H1 (cell line): ENCODE data around the gene ASS1. TPM values are rescaled to one million over a fixed set of nuclear protein-coding genes. Genes with fewer than 3 reads are reported as not detected.

ENCODE experiments used
- CTCF ChIA-PET: fragments of 300-600 bp; sonication (Branson Sonifier 250); formaldehyde crosslinking; loops from one replicate; lab custom pipeline; 2021; ENCODE audit not compliant: partially characterized antibody; lab: Charles Lee
- POLR2A ChIA-PET: fragments of 300-600 bp; sonication (Branson Sonifier 250); formaldehyde crosslinking; loops from one replicate; lab custom pipeline; 2021; ENCODE audit warnings: inconsistent platforms; ENCODE audit not compliant: partially characterized antibody; lab: Charles Lee
- DNase-seq, 2 experiments: peaks; one replicate each; pipeline versions ENCODE4 v3.0.0 to v3.0.0-alpha.2; 2010 to 2022; ENCODE audit warnings: low spot score in 2 of 2, low read depth in 1 of 2, mixed read lengths in 1 of 2
- FAIRE-seq: peaks from 2 replicates; lab custom pipeline; 2011; peaks lifted over from hg19 to GRCh38; lab: Jason Lieb, UNC
- H2AFZ ChIP-seq: 2 replicates; pipeline ENCODE4 v1.8.1; 2012; ENCODE audit warnings: low read length, inconsistent platforms
- H2AK5ac ChIP-seq: 2 replicates; pipeline ENCODE4 v1.6.1; 2013; ENCODE audit warnings: low read depth, low read length
- H2BK120ac ChIP-seq: replicated peaks from 2 replicates; pipeline ENCODE3; 2013; ENCODE audit warnings: low read depth, low read length, inconsistent platforms
- H2BK12ac ChIP-seq: 2 replicates; pipeline ENCODE4 v1.6.1; 2013; ENCODE audit warnings: low read depth, low read length
- H2BK15ac ChIP-seq: 2 replicates; pipeline ENCODE4 v1.6.1; 2013; ENCODE audit warnings: low read length
- H2BK20ac ChIP-seq: 2 replicates; pipeline ENCODE4 v1.6.1; 2013; ENCODE audit warnings: low read length
- H2BK5ac ChIP-seq: 2 replicates; pipeline ENCODE4 v1.6.1; 2013; ENCODE audit warnings: low read depth, low read length
- H3K14ac ChIP-seq: 2 replicates; pipeline ENCODE4 v1.6.1; 2013; ENCODE audit warnings: inconsistent platforms; ENCODE audit not compliant: insufficient read length
- H3K18ac ChIP-seq: 2 replicates; pipeline ENCODE4 v1.6.1; 2013; ENCODE audit warnings: low read length; ENCODE audit errors: extremely low read depth
- H3K23ac ChIP-seq: 2 replicates; pipeline ENCODE4 v1.6.1; 2013; ENCODE audit warnings: inconsistent platforms; ENCODE audit not compliant: insufficient read length
- H3K23me2 ChIP-seq: 2 replicates; pipeline ENCODE4 v1.6.1; 2013; ENCODE audit warnings: low read depth, low read length
- H3K27ac ChIP-seq: 2 replicates; pipeline ENCODE4 v1.6.1; 2011; ENCODE audit warnings: low read depth, low read length, inconsistent platforms
- H3K27me3 ChIP-seq, 4 experiments: replicated peaks in 1 of 4; 1 replicate in 1 of 4; 2 replicates in 3 of 4; pipeline versions ENCODE4 v1.6.1 to v1.8.1; 2011 to 2013; ENCODE audit warnings: low read length in 3 of 4, mild to moderate bottlenecking in 3 of 4, inconsistent platforms in 2 of 4, mixed read lengths in 2 of 4, moderate library complexity in 1 of 4; ENCODE audit not compliant: control insufficient read depth in 3 of 4, insufficient read depth in 3 of 4; ENCODE audit errors: extremely low read depth in 1 of 4
- H3K36me3 ChIP-seq, 4 experiments: 2 replicates each; pipeline versions ENCODE4 v1.6.1 to v1.8.1; 2011 to 2013; ENCODE audit warnings: mild to moderate bottlenecking in 4 of 4, low read length in 3 of 4, moderate library complexity in 2 of 4, control low read depth in 1 of 4, inconsistent platforms in 1 of 4; ENCODE audit not compliant: insufficient read depth in 4 of 4, control insufficient read depth in 2 of 4
- H3K4ac ChIP-seq: replicated peaks from 2 replicates; pipeline ENCODE3; 2013; ENCODE audit warnings: low read length, low read depth, mixed read lengths, inconsistent platforms; ENCODE audit not compliant: insufficient read length
- H3K4me1 ChIP-seq, 4 experiments: replicated peaks in 1 of 4; 1 replicate in 1 of 4; 2 replicates in 3 of 4; pipeline versions ENCODE4 v1.6.1 to v1.8.1; 2011 to 2013; ENCODE audit warnings: low read length in 3 of 4, inconsistent platforms in 2 of 4, mixed read lengths in 1 of 4; ENCODE audit not compliant: insufficient read depth in 4 of 4, control insufficient read depth in 3 of 4
- H3K4me2 ChIP-seq, 2 experiments: 2 replicates each; pipeline versions ENCODE4 v1.6.1 to v1.8.1; 2011 to 2013; ENCODE audit warnings: low read depth in 2 of 2, low read length in 2 of 2, control low read depth in 1 of 2, inconsistent platforms in 1 of 2, mild to moderate bottlenecking in 1 of 2; ENCODE audit not compliant: insufficient read depth in 1 of 2
- H3K4me3 ChIP-seq, 4 experiments: fragments of 200-600, 300-600 bp in 1 of 4; sonication (generic), shearing (Covaris generic), sonication (Bioruptor Twin) in 1 of 4; 2 replicates each; pipeline versions ENCODE4 v1.5.1 to v1.8.1; 2011 to 2016; ENCODE audit warnings: low read length in 4 of 4, low read depth in 3 of 4, control low read depth in 2 of 4, inconsistent platforms in 2 of 4, mild to moderate bottlenecking in 2 of 4, mixed read lengths in 1 of 4, moderate library complexity in 1 of 4; ENCODE audit not compliant: insufficient read depth in 2 of 4; ENCODE audit errors: extremely low read depth in 1 of 4
- H3K56ac ChIP-seq: replicated peaks from 2 replicates; pipeline ENCODE3; 2013; ENCODE audit warnings: low read depth, mild to moderate bottlenecking, mixed read lengths, low read length, inconsistent platforms; ENCODE audit not compliant: insufficient read length
- H3K79me1 ChIP-seq: 2 replicates; pipeline ENCODE4 v1.6.1; 2013; ENCODE audit warnings: low read depth, low read length, control low read depth
- H3K79me2 ChIP-seq, 2 experiments: 2 replicates each; pipeline versions ENCODE4 v1.6.1 to v1.8.1; 2012 to 2013; ENCODE audit warnings: low read length in 2 of 2, mild to moderate bottlenecking in 2 of 2, inconsistent platforms in 1 of 2; ENCODE audit not compliant: insufficient read depth in 2 of 2, control insufficient read depth in 1 of 2
- H3K9ac ChIP-seq, 4 experiments: replicated peaks in 1 of 4; 1 replicate in 1 of 4; 2 replicates in 3 of 4; pipeline versions ENCODE4 v1.6.1 to v1.8.1; 2011 to 2013; ENCODE audit warnings: low read depth in 3 of 4, low read length in 3 of 4, control low read depth in 2 of 4, mild to moderate bottlenecking in 2 of 4, moderate library complexity in 2 of 4, inconsistent platforms in 1 of 4; ENCODE audit errors: extremely low read depth in 1 of 4
- H3K9me3 ChIP-seq, 2 experiments: 2 replicates each; pipeline versions ENCODE4 v1.6.1 to v1.8.1; 2012 to 2013; ENCODE audit warnings: mild to moderate bottlenecking in 2 of 2, moderate library complexity in 2 of 2, control low read depth in 1 of 2, inconsistent platforms in 1 of 2, low read depth in 1 of 2, low read length in 1 of 2, mixed read lengths in 1 of 2; ENCODE audit not compliant: insufficient read depth in 2 of 2
- H4K20me1 ChIP-seq, 2 experiments: replicated peaks in 1 of 2; 2 replicates each; pipeline versions ENCODE3 to v1.8.1; 2011 to 2013; ENCODE audit warnings: inconsistent platforms in 2 of 2, low read length in 2 of 2, mild to moderate bottlenecking in 1 of 2; ENCODE audit not compliant: insufficient read depth in 2 of 2, control insufficient read depth in 1 of 2
- H4K5ac ChIP-seq: 2 replicates; pipeline ENCODE4 v1.6.1; 2013; ENCODE audit warnings: low read length, low read depth, mixed read lengths, inconsistent platforms; ENCODE audit not compliant: insufficient read length
- H4K8ac ChIP-seq: 2 replicates; pipeline ENCODE4 v1.8.0; 2013; ENCODE audit warnings: mild to moderate bottlenecking, moderate library complexity, low read length, inconsistent platforms; ENCODE audit not compliant: insufficient read depth; ENCODE audit errors: extremely low read depth
- H4K91ac ChIP-seq: replicated peaks from 2 replicates; pipeline ENCODE3; 2013; ENCODE audit warnings: low read length, mixed read lengths, inconsistent platforms; ENCODE audit not compliant: insufficient read length
- ATF2 ChIP-seq: IDR thresholded peaks from 2 replicates; pipeline ENCODE4 v1.6.1; 2012; ENCODE audit warnings: low read length, inconsistent platforms
- CHD1 ChIP-seq: IDR thresholded peaks from 2 replicates; pipeline ENCODE4 v1.6.1; 2012; ENCODE audit warnings: low read depth, low read length, improper control_type of control experiment
- EGR1 ChIP-seq: IDR thresholded peaks from 2 replicates; pipeline ENCODE4 v1.6.1; 2011; ENCODE audit warnings: low read depth, low read length, borderline replicate concordance
- KDM1A ChIP-seq: fragments of 200-600, 300-600 bp; sonication (generic); IDR thresholded peaks from 2 replicates; pipeline ENCODE4 v1.7.1; 2016; ENCODE audit warnings: mild to moderate bottlenecking, low read length, borderline replicate concordance
- RNF2 ChIP-seq: fragments of 200-900, 300-1000 bp; sonication (generic); IDR thresholded peaks from 2 replicates; pipeline ENCODE4 v1.7.1; 2016; ENCODE audit warnings: borderline replicate concordance, low read depth, mild to moderate bottlenecking, antibody characterized with exemption, low read length; ENCODE audit not compliant: poor library complexity, severe bottlenecking; ENCODE audit errors: missing control alignments
- SP1 ChIP-seq: IDR thresholded peaks from 2 replicates; pipeline ENCODE4 v1.6.1; 2011; ENCODE audit warnings: low read depth, low read length
- SUZ12 ChIP-seq: fragments of 200-600 bp; sonication (generic); IDR thresholded peaks from 2 replicates; pipeline ENCODE4 v1.6.1; 2012; ENCODE audit warnings: mild to moderate bottlenecking, inconsistent platforms, low read length, moderate library complexity, mixed read lengths
- TCF12 ChIP-seq: IDR thresholded peaks from 2 replicates; pipeline ENCODE4 v1.6.1; 2011; ENCODE audit warnings: low read depth, mild to moderate bottlenecking, low read length
- ZNF274 ChIP-seq: IDR thresholded peaks from 2 replicates; pipeline ENCODE4 v1.7.0; 2012; ENCODE audit warnings: low read length, borderline replicate concordance; ENCODE audit errors: extremely low read depth
- WGBS, 2 experiments: shearing (Covaris generic) in 1 of 2; methylation state at CpG; one replicate each; pipeline versions ENCODE4 v1.1.6 to v1.1.7; 2013 to 2015; ENCODE audit warnings: low lambda C conversion rate in 2 of 2, mixed read lengths in 2 of 2, inconsistent platforms in 1 of 2, low coverage in 1 of 2, missing lambda C conversion rate in 1 of 2; ENCODE audit not compliant: insufficient replicate concordance in 2 of 2, insufficient coverage in 1 of 2, insufficient read length in 1 of 2; ENCODE audit errors: extremely low coverage in 1 of 2, missing lambda C conversion rate in 1 of 2; 5-methylcytosine and 5-hydroxymethylcytosine counted together
- polyA plus RNA-seq, 7 experiments: library from polyadenylated mRNA; depleted of rRNA in 3 of 7; stranded (reverse) in 5 of 7; unstranded in 2 of 7; fragments of >200 nt in 5 of 7; fragments of 200-250 nt in 2 of 7; gene quantifications; 1 replicate in 5 of 7; 2 replicates in 1 of 7; 4 replicates in 1 of 7; pipeline versions ENCODE4 v1.2.1 to v1.2.3, GENCODE V29; 2011 to 2013; ENCODE audit warnings: missing spikeins in 2 of 7, mixed read lengths in 2 of 7
- total RNA-seq: library from RNA; stranded (reverse); fragmentation: NEBNext Ultra II Directional; extraction: Animal tissue kit (Norgen Biotek cat#: 25700); gene quantifications from 2 replicates; pipeline ENCODE4 v1.2.1, GENCODE V29; 2021

ASS1 gene
- total and polyA plus RNA-seq, 2 of the 8 experiments (the other 6 are each of a cell fraction or from before 2014, with no cell fraction given): 108 to 296 TPM

- Histone ChIP-seq H3K27ac (no peak overlapping the region), H3K56ac (no peak overlapping the region), H2AK5ac (no peak overlapping the region), H3K23ac (no peak overlapping the region), H4K20me1 (no peaks in the 10 kb centered on the region), H2BK20ac (peak overlapping the region; percentile 72; the same call in 1 of the 2 replicates), H3K18ac (peak overlapping the region; percentile 19; the same call in 1 of the 2 replicates), H3K36me3 (no peaks in the 10 kb centered on the region), H3K9ac (no peak overlapping the region), H3K4ac (peak overlapping the region; percentile 93), H2AFZ (no peak overlapping the region), H4K91ac (peak overlapping the region; percentile 73), H3K4me2 (no peak overlapping the region), H3K27me3 (no peaks in the 10 kb centered on the region), H3K79me1 (no peaks in the 10 kb centered on the region), H3K4me1 (peaks cover 0 to 27% (median 14%) of the 10 kb centered on the region in 4 experiments; a peak in 6 of 7 replicates), H3K9me3 (no peaks in the 10 kb centered on the region), H4K8ac (no peak overlapping the region; the same call in 1 of the 2 replicates), H2BK12ac (0 out of 2 replicates have a peak overlapping the region, but pooled peaks have one; percentile 12), H3K4me3 (no peak overlapping the region), H2BK120ac (no peak overlapping the region), H3K14ac (no peak overlapping the region), H2BK15ac (peak overlapping the region; percentile 61; the same call in 1 of the 2 replicates), H4K5ac (no peak overlapping the region), H3K79me2 (no peaks in the 10 kb centered on the region), H3K23me2 (no peaks in the 10 kb centered on the region), H2BK5ac (no peak overlapping the region)
- no peak for DNase-seq
- FAIRE-seq: no peak
- 82% methylated on average over 24 of the region's 24 CpGs; no CpG with 5 or more reads in 1 of the 2 experiments for WGBS, 2 experiments
- ChIA-PET POLR2A (interaction anchor here (0.6 to 2.1 kb wide), 7 partner anchors 16 to 70 kb away, joined by 3 to 5 read pairs (median 3); no protein-coding TSS in a partner anchor), CTCF (interaction anchor here (0.9 to 1.9 kb wide), 13 partner anchors 9 to 182 kb away, joined by 3 to 5 read pairs (median 4); no protein-coding TSS in a partner anchor)
- TF ChIP-seq ATF2: no peak
- no peak for TF ChIP-seq ZNF274
- no peak for TF ChIP-seq KDM1A
- no peak for TF ChIP-seq EGR1
- TF ChIP-seq RNF2: no peak
- no peak for TF ChIP-seq CHD1
- no peak for TF ChIP-seq SUZ12
- no peak for TF ChIP-seq TCF12
- TF ChIP-seq SP1: no peak
These were observed 74.4 kb downstream of the ASS1 start for GRCh38 chr9:130518943-130519799.
